H9 (cell line): ENCODE data around the gene NQO1. TPM values are rescaled to one million over a fixed set of nuclear protein-coding genes. Genes with fewer than 3 reads are reported as not detected.

Experiments
- DNase-seq: peaks from one replicate; pipeline ENCODE4 v3.0.0-alpha.2; 2017
- H2AFZ ChIP-seq: one replicate; pipeline ENCODE4 v1.6.1; 2013; ENCODE audit warnings: mild to moderate bottlenecking, low read length, control low read depth, moderate library complexity
- H2AK5ac ChIP-seq: 2 replicates; pipeline ENCODE4 v1.6.1; 2013; ENCODE audit warnings: low read length, control low read depth, mixed read lengths; ENCODE audit not compliant: insufficient read length
- H2BK120ac ChIP-seq: one replicate; pipeline ENCODE4 v1.6.1; 2013; ENCODE audit warnings: low read depth, mild to moderate bottlenecking, low read length, control low read depth, inconsistent platforms; ENCODE audit not compliant: poor library complexity, severe bottlenecking
- H2BK12ac ChIP-seq: 2 replicates; pipeline ENCODE4 v1.6.1; 2013; ENCODE audit warnings: low read length, control low read depth, mixed read lengths, low read depth; ENCODE audit not compliant: insufficient read length
- H2BK15ac ChIP-seq: 2 replicates; pipeline ENCODE4 v1.6.1; 2013; ENCODE audit warnings: low read depth, low read length, control low read depth
- H2BK20ac ChIP-seq: one replicate; pipeline ENCODE4 v1.6.1; 2013; ENCODE audit warnings: low read depth, mild to moderate bottlenecking, low read length, control low read depth, inconsistent platforms; ENCODE audit not compliant: poor library complexity, severe bottlenecking
- H2BK5ac ChIP-seq: 2 replicates; pipeline ENCODE4 v1.6.1; 2013; ENCODE audit warnings: low read length, control low read depth, mixed read lengths; ENCODE audit not compliant: insufficient read length
- H3K14ac ChIP-seq: 2 replicates; pipeline ENCODE4 v1.6.1; 2013; ENCODE audit warnings: low read length, control low read depth; ENCODE audit not compliant: insufficient read depth
- H3K18ac ChIP-seq: 2 replicates; pipeline ENCODE4 v1.6.1; 2013; ENCODE audit warnings: low read depth, mild to moderate bottlenecking, mixed read lengths, low read length, control low read depth; ENCODE audit not compliant: insufficient read length
- H3K23ac ChIP-seq: 2 replicates; pipeline ENCODE4 v1.6.1; 2013; ENCODE audit warnings: low read length, control low read depth, mixed read lengths, low read depth; ENCODE audit not compliant: insufficient read length
- H3K23me2 ChIP-seq: 2 replicates; pipeline ENCODE4 v1.6.1; 2013; ENCODE audit warnings: low read depth, mild to moderate bottlenecking, mixed read lengths, low read length, control low read depth; ENCODE audit not compliant: insufficient read length, poor library complexity, severe bottlenecking
- H3K27ac ChIP-seq: 2 replicates; pipeline ENCODE4 v1.5.1; 2013; ENCODE audit warnings: low read length, control low read depth, mixed read lengths, low read depth; ENCODE audit not compliant: insufficient read length
- H3K27me3 ChIP-seq: 2 replicates; pipeline ENCODE4 v1.6.1; 2013; ENCODE audit warnings: low read length, control low read depth, inconsistent platforms; ENCODE audit not compliant: insufficient read depth
- H3K4ac ChIP-seq: 2 replicates; pipeline ENCODE4 v1.6.1; 2013; ENCODE audit warnings: low read depth, mild to moderate bottlenecking, control low read depth, inconsistent platforms, low read length, moderate library complexity
- H3K4me1 ChIP-seq: 2 replicates; pipeline ENCODE4 v1.6.1; 2013; ENCODE audit warnings: low read length, control low read depth, inconsistent platforms; ENCODE audit not compliant: insufficient read depth
- H3K4me2 ChIP-seq: 2 replicates; pipeline ENCODE4 v1.6.1; 2013; ENCODE audit warnings: low read length, control low read depth, mixed read lengths; ENCODE audit not compliant: insufficient read length, insufficient read depth
- H3K56ac ChIP-seq: 2 replicates; pipeline ENCODE4 v1.6.1; 2013; ENCODE audit warnings: low read depth, mild to moderate bottlenecking, mixed read lengths, low read length, control low read depth; ENCODE audit not compliant: insufficient read length
- H3K79me1 ChIP-seq: 2 replicates; pipeline ENCODE4 v1.6.1; 2013; ENCODE audit warnings: low read depth, mild to moderate bottlenecking, moderate library complexity, low read length, control low read depth, inconsistent platforms; ENCODE audit not compliant: insufficient read depth, poor library complexity, severe bottlenecking
- H3K79me2 ChIP-seq: 2 replicates; pipeline ENCODE4 v1.6.1; 2013; ENCODE audit warnings: low read length, control low read depth, inconsistent platforms; ENCODE audit not compliant: insufficient read depth
- H3K9ac ChIP-seq: 2 replicates; pipeline ENCODE4 v1.6.1; 2013; ENCODE audit warnings: low read length, control low read depth, mixed read lengths; ENCODE audit not compliant: insufficient read length; ENCODE audit errors: extremely low read depth
- H3K9me3 ChIP-seq: one replicate; pipeline ENCODE4 v1.6.1; 2013; ENCODE audit warnings: low read depth, low read length, inconsistent platforms; ENCODE audit not compliant: control insufficient read depth
- H3T11ph ChIP-seq: one replicate; pipeline ENCODE4 v1.6.1; 2013; ENCODE audit warnings: mild to moderate bottlenecking, low read length, control low read depth, inconsistent platforms
- H4K20me1 ChIP-seq: one replicate; pipeline ENCODE4 v1.6.1; 2013; ENCODE audit not compliant: control insufficient read depth, insufficient read length, insufficient read depth
- H4K5ac ChIP-seq: 2 replicates; pipeline ENCODE4 v1.6.1; 2013; ENCODE audit warnings: low read depth, mild to moderate bottlenecking, mixed read lengths, low read length, control low read depth; ENCODE audit not compliant: insufficient read length
- H4K8ac ChIP-seq: replicated peaks from 2 replicates; pipeline ENCODE4 v1.6.1; 2013; ENCODE audit warnings: low read length, control low read depth, mixed read lengths, low read depth; ENCODE audit not compliant: insufficient read length
- H4K91ac ChIP-seq: 2 replicates; pipeline ENCODE4 v1.6.1; 2013; ENCODE audit warnings: low read depth, mild to moderate bottlenecking, moderate library complexity, mixed read lengths, low read length, control low read depth; ENCODE audit not compliant: insufficient read length
- H3K27ac Mint-ChIP-seq, 3 experiments: 2 replicates in 2 of 3; 3 replicates in 1 of 3; pipeline ENCODE4 v1.8.0; 2020 to 2021; ENCODE audit warnings: mixed read lengths in 3 of 3, mild to moderate bottlenecking in 1 of 3, moderate library complexity in 1 of 3
- H3K27me3 Mint-ChIP-seq: 2 replicates; pipeline ENCODE4 v1.8.0; 2021; ENCODE audit warnings: low read depth, mild to moderate bottlenecking, moderate library complexity, mixed read lengths
- H3K36me3 Mint-ChIP-seq, 3 experiments: 2 replicates in 2 of 3; 3 replicates in 1 of 3; pipeline ENCODE4 v1.8.0; 2020 to 2021; ENCODE audit warnings: low read depth in 3 of 3, mixed read lengths in 3 of 3; ENCODE audit not compliant: insufficient read depth in 1 of 3
- H3K4me1 Mint-ChIP-seq, 2 experiments: 2 replicates each; pipeline ENCODE4 v1.8.0; 2020; ENCODE audit warnings: mixed read lengths in 2 of 2
- H3K4me3 Mint-ChIP-seq, 2 experiments: 2 replicates in 1 of 2; 3 replicates in 1 of 2; pipeline ENCODE4 v1.8.0; 2020 to 2021; ENCODE audit warnings: mild to moderate bottlenecking in 2 of 2, mixed read lengths in 2 of 2, moderate library complexity in 1 of 2
- H3K9me3 Mint-ChIP-seq, 2 experiments: 2 replicates in 1 of 2; 3 replicates in 1 of 2; pipeline ENCODE4 v1.8.0; 2020; ENCODE audit warnings: mild to moderate bottlenecking in 2 of 2, mixed read lengths in 2 of 2, moderate library complexity in 1 of 2
- WGBS: extraction: QIAGEN DNeasy Blood & Tissue Kit; methylation state at CpG from one replicate; pipeline ENCODE4 v1.1.7; 2013; ENCODE audit warnings: missing lambda C conversion rate, low lambda C conversion rate, mixed read lengths; ENCODE audit not compliant: insufficient read length; ENCODE audit errors: extremely low coverage; 5-methylcytosine and 5-hydroxymethylcytosine counted together
- total RNA-seq: library from RNA; stranded (reverse); gene quantifications from 2 replicates; pipeline ENCODE4 v1.2.1, GENCODE V29; 2021
- TF ChIP-seq, protein P1 (sequence below): fragments of 200-600 bp; sonication (generic); conservative IDR thresholded peaks from 3 replicates; pipeline ENCODE4 v1.8.0; 2021; ENCODE audit warnings: antibody characterized with exemption, mild to moderate bottlenecking

NQO1 gene
- total RNA-seq, 1 experiment from 2014 or later: 64.6 TPM

DNA sequence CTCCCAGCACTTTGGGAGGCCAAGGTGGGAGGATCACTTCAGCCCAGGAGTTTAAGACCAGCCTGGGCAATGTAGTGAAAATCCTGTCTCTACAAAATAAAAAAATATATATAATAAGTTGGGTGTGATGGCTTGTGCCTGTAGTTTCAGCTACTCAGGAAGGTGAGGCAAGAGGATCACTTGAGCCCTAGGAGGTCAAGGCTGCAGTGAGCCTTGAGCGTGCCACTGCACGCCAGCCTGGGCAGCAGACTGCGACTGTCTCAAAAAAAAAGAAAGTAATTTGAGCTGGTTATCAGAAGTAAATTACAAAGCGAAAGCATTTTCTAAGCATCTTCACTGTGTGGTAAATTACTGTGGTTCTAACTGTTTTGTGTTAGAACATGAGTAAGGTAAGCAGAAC is 66.2 kb downstream of the NQO1 start:
- no peak overlapping the region for H2BK5ac ChIP-seq
- no peak overlapping the region for H3T11ph ChIP-seq
- no peak overlapping the region for H2BK20ac ChIP-seq
- no peak overlapping the region for H3K14ac ChIP-seq
- no peak overlapping the region for H3K9ac ChIP-seq
- no CpG with 5 or more reads among the region's 4 CpGs for WGBS
- H3K4me1 ChIP-seq: no peaks in the 10 kb centered on the region
- TF ChIP-seq, protein P1, sequence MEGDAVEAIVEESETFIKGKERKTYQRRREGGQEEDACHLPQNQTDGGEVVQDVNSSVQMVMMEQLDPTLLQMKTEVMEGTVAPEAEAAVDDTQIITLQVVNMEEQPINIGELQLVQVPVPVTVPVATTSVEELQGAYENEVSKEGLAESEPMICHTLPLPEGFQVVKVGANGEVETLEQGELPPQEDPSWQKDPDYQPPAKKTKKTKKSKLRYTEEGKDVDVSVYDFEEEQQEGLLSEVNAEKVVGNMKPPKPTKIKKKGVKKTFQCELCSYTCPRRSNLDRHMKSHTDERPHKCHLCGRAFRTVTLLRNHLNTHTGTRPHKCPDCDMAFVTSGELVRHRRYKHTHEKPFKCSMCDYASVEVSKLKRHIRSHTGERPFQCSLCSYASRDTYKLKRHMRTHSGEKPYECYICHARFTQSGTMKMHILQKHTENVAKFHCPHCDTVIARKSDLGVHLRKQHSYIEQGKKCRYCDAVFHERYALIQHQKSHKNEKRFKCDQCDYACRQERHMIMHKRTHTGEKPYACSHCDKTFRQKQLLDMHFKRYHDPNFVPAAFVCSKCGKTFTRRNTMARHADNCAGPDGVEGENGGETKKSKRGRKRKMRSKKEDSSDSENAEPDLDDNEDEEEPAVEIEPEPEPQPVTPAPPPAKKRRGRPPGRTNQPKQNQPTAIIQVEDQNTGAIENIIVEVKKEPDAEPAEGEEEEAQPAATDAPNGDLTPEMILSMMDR: no peak
- no peak overlapping the region for H3K4me2 ChIP-seq
- H3K23me2 ChIP-seq: no peaks in the 10 kb centered on the region
- no peak for DNase-seq
- H2AK5ac ChIP-seq: no peak overlapping the region
- H3K79me1 ChIP-seq: no peaks in the 10 kb centered on the region
- peaks cover 10 to 48% (median 25%) of the 10 kb centered on the region in 3 experiments for H3K36me3 Mint-ChIP-seq
- no peak overlapping the region for H3K27ac ChIP-seq
- no peak overlapping the region for H4K8ac ChIP-seq
- H3K27ac Mint-ChIP-seq: no peak overlapping the region
- H2AFZ ChIP-seq: no peak overlapping the region
- H3K4me3 Mint-ChIP-seq: no peak overlapping the region
- no peaks in the 10 kb centered on the region for H3K4me1 Mint-ChIP-seq
- no peak overlapping the region for H3K56ac ChIP-seq
- no peaks in the 10 kb centered on the region for H3K27me3 Mint-ChIP-seq
- no peak overlapping the region for H2BK120ac ChIP-seq
- no peaks in the 10 kb centered on the region for H4K20me1 ChIP-seq
- no peaks in the 10 kb centered on the region for H3K79me2 ChIP-seq
- no peak overlapping the region for H2BK15ac ChIP-seq
- H2BK12ac ChIP-seq: no peak overlapping the region
- H4K91ac ChIP-seq: no peak overlapping the region
- H3K9me3 Mint-ChIP-seq: no peaks in the 10 kb centered on the region
- no peaks in the 10 kb centered on the region for H3K27me3 ChIP-seq
- no peak overlapping the region for H3K23ac ChIP-seq
- H3K4ac ChIP-seq: no peak overlapping the region
- H3K18ac ChIP-seq: no peak overlapping the region
- no peaks in the 10 kb centered on the region for H3K9me3 ChIP-seq
- no peak overlapping the region for H4K5ac ChIP-seq

Other genes with a start within 250 kb of the NQO1 start
- gene NFAT5, start 160.6 kb downstream of the NQO1 start, total RNA-seq: 16.7 and 21.0 TPM in 2 replicates
- 98.7 and 101 TPM in 2 replicates for gene NOB1, start 28.4 kb upstream of the NQO1 start, total RNA-seq
- 37.7 and 40.2 TPM in 2 replicates for gene WWP2, start 35.8 kb upstream of the NQO1 start, total RNA-seq
- 0.75 and 1.6 TPM in 2 replicates for gene CLEC18A, start 224.8 kb upstream of the NQO1 start, total RNA-seq